Neural cell (in vitro differentiated cells): Measurements from ENCODE around the gene RFNG. TPM values are rescaled to one million over a fixed set of nuclear protein-coding genes. Genes with fewer than 3 reads are reported as not detected.

ENCODE experiments used
- H2AFZ ChIP-seq: fragments of 200-600, 300-800 bp; sonication (generic), shearing (Covaris generic); 2 replicates; pipeline ENCODE4 v1.6.0; 2014; ENCODE audit warnings: low read depth, mild to moderate bottlenecking, antibody characterized with exemption, low read length, moderate library complexity
- H3F3A ChIP-seq: fragments of 200-600 bp; shearing (Covaris generic); 2 replicates; pipeline ENCODE4 v1.6.1; 2016; ENCODE audit warnings: mild to moderate bottlenecking, moderate library complexity, mixed read lengths, antibody characterized with exemption, low read length; ENCODE audit not compliant: insufficient read depth, poor library complexity, severe bottlenecking
- H3K27ac ChIP-seq: fragments of 200-600, 300-800 bp; sonication (generic), shearing (Covaris generic); 2 replicates; pipeline ENCODE4 v1.5.1; 2014; ENCODE audit warnings: mild to moderate bottlenecking, low read length, moderate library complexity
- H3K27me3 ChIP-seq: fragments of 300-800, 200-600 bp; sonication (generic), shearing (Covaris generic); 2 replicates; pipeline ENCODE4 v1.6.0; 2014; ENCODE audit warnings: mild to moderate bottlenecking, low read depth, low read length, moderate library complexity; ENCODE audit not compliant: insufficient read depth
- H3K36me3 ChIP-seq: fragments of 300-800, 200-600 bp; sonication (generic), shearing (Covaris generic); 2 replicates; pipeline ENCODE4 v1.5.1; 2014; ENCODE audit warnings: mild to moderate bottlenecking, antibody characterized with exemption, low read length, moderate library complexity; ENCODE audit not compliant: insufficient read depth
- H3K4me2 ChIP-seq: fragments of 300-800, 200-600 bp; sonication (generic), shearing (Covaris generic); 2 replicates; pipeline ENCODE4 v1.6.0; 2014; ENCODE audit warnings: mild to moderate bottlenecking, low read length
- H3K4me3 ChIP-seq: fragments of 300-800, 200-600 bp; sonication (generic), shearing (Covaris generic); 2 replicates; pipeline ENCODE4 v1.5.1; 2014; ENCODE audit warnings: mild to moderate bottlenecking, low read length, moderate library complexity
- H3K79me2 ChIP-seq: fragments of 200-600 bp; shearing (Covaris generic); replicated peaks from 2 replicates; pipeline ENCODE4 v1.6.0; 2014; ENCODE audit warnings: mild to moderate bottlenecking, low read length, moderate library complexity; ENCODE audit not compliant: insufficient read depth
- H3K9ac ChIP-seq: fragments of 300-800, 200-600 bp; sonication (generic), shearing (Covaris generic); 2 replicates; pipeline ENCODE4 v1.6.1; 2016; ENCODE audit warnings: mild to moderate bottlenecking, low read length, mixed read lengths
- H3K9me2 ChIP-seq: fragments of 200-600 bp; shearing (Covaris generic); 2 replicates; pipeline ENCODE4 v1.6.1; 2016; ENCODE audit warnings: mild to moderate bottlenecking, low read length, mixed read lengths; ENCODE audit not compliant: insufficient read depth
- H3K9me3 ChIP-seq: fragments of 200-600, 300-800 bp; sonication (generic), shearing (Covaris generic); 2 replicates; pipeline ENCODE4 v1.6.1; 2016; ENCODE audit warnings: mild to moderate bottlenecking, mixed run types, low read length, moderate library complexity, mixed read lengths
- H4K20me1 ChIP-seq: fragments of 200-600 bp; shearing (Covaris generic); 2 replicates; pipeline ENCODE4 v1.6.1; 2016; ENCODE audit warnings: mild to moderate bottlenecking, mixed run types; ENCODE audit not compliant: insufficient read depth
- CTCF ChIP-seq: fragments of 450-650 bp; IDR thresholded peaks from 2 replicates; pipeline ENCODE4 v1.5.1; 2014; ENCODE audit warnings: antibody characterized with exemption, mild to moderate bottlenecking, moderate library complexity; ENCODE audit not compliant: poor library complexity, severe bottlenecking
- EP300 ChIP-seq: fragments of 450-650 bp; conservative IDR thresholded peaks from 2 replicates; pipeline ENCODE4 v1.6.1; 2014; ENCODE audit warnings: antibody characterized with exemption, mild to moderate bottlenecking, moderate library complexity; ENCODE audit not compliant: poor library complexity, severe bottlenecking
- EZH2 ChIP-seq: fragments of 200-600, 300-800 bp; shearing (Covaris generic), sonication (generic); IDR thresholded peaks from 2 replicates; pipeline ENCODE4 v1.6.1; 2014; ENCODE audit warnings: antibody characterized with exemption, low read length, borderline replicate concordance, mild to moderate bottlenecking; ENCODE audit not compliant: insufficient read depth, poor library complexity, severe bottlenecking
- MXI1 ChIP-seq: fragments of 450-650 bp; conservative IDR thresholded peaks from 2 replicates; pipeline ENCODE4 v1.6.1; 2014; ENCODE audit warnings: antibody characterized with exemption, mild to moderate bottlenecking; ENCODE audit not compliant: poor library complexity, severe bottlenecking
- POLR2AphosphoS5 ChIP-seq: IDR thresholded peaks from 2 replicates; pipeline ENCODE4 v1.6.1; 2012
- RAD21 ChIP-seq: fragments of 450-650 bp; conservative IDR thresholded peaks from 2 replicates; pipeline ENCODE4 v1.6.1; 2014; ENCODE audit warnings: antibody characterized with exemption, mild to moderate bottlenecking, moderate library complexity
- REST ChIP-seq: IDR thresholded peaks from 2 replicates; pipeline ENCODE4 v1.6.1; 2012; ENCODE audit warnings: borderline replicate concordance
- SMC3 ChIP-seq: fragments of 450-650 bp; conservative IDR thresholded peaks from 2 replicates; pipeline ENCODE4 v1.6.1; 2014; ENCODE audit warnings: antibody characterized with exemption, mild to moderate bottlenecking, moderate library complexity; ENCODE audit not compliant: poor library complexity
- TAF1 ChIP-seq: IDR thresholded peaks from 2 replicates; pipeline ENCODE4 v1.6.1; 2012; ENCODE audit warnings: low read depth
- polyA plus RNA-seq: library from polyadenylated mRNA; depleted of rRNA; stranded (reverse); fragments of >200 nt; gene quantifications from 2 replicates; pipeline ENCODE4 v1.2.3, GENCODE V29; 2014

The RFNG gene
- polyA plus RNA-seq, 1 donor from 2014 or later = 176 TPM

DNA sequence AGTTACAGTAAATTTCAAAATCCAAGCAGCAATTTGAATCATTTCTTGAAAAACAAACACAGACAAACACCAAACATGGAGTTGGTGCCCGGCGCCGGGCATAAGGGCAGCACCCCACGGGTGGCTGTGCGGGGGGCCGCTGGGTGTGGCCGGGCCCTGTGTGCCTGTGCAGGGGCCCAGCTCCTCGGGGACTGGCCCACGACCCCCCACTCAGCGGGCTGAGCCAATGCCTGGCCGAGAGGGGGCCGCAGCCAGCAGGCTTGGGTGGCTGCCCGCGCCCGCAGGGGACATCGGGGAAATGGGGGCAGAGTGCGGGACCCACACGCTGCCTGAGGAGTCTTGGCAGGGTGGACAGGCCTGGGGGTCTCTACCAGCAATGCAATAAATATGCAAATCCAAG is 26.8 kb upstream of the RFNG start:
- no peak overlapping the region for H3K9ac ChIP-seq
- no peaks in the 10 kb centered on the region for H3K79me2 ChIP-seq
- no peaks in the 10 kb centered on the region for H3K27me3 ChIP-seq
- TF ChIP-seq RAD21 (no peak), CTCF (no peak), EZH2 (no peak), REST (no peak), TAF1 (no peak), POLR2AphosphoS5 (no peak), EP300 (no peak), SMC3 (no peak), MXI1 (no peak)
- no peak overlapping the region for H3K27ac ChIP-seq
- no peaks in the 10 kb centered on the region for H4K20me1 ChIP-seq
- H3K9me2 ChIP-seq = no peaks in the 10 kb centered on the region
- no peak overlapping the region for H3K4me3 ChIP-seq
- no peaks in the 10 kb centered on the region for H3K36me3 ChIP-seq
- H3K9me3 ChIP-seq = no peaks in the 10 kb centered on the region
- H3K4me2 ChIP-seq = no peak overlapping the region
- no peak overlapping the region for H2AFZ ChIP-seq
- no peaks in the 10 kb centered on the region for H3F3A ChIP-seq

GRCh38 chr17:82077617-82078358 is 26.2 kb upstream of the RFNG start:
- Histone ChIP-seq H3K9me3 (no peaks in the 10 kb centered on the region), H3F3A (no peaks in the 10 kb centered on the region), H3K36me3 (no peaks in the 10 kb centered on the region), H3K4me3 (no peak overlapping the region), H3K79me2 (no peaks in the 10 kb centered on the region), H3K4me2 (no peak overlapping the region), H4K20me1 (no peaks in the 10 kb centered on the region), H3K9ac (no peak overlapping the region), H3K9me2 (no peaks in the 10 kb centered on the region), H3K27me3 (no peaks in the 10 kb centered on the region), H2AFZ (no peak overlapping the region), H3K27ac (no peak overlapping the region)
- no peak for TF ChIP-seq EZH2
- no peak for TF ChIP-seq SMC3
- no peak for TF ChIP-seq POLR2AphosphoS5
- no peak for TF ChIP-seq RAD21
- TF ChIP-seq EP300 = no peak
- no peak for TF ChIP-seq TAF1
- no peak for TF ChIP-seq REST
- TF ChIP-seq MXI1 = no peak
- TF ChIP-seq CTCF = no peak
